IMR-90 (cell line): ENCODE data around the gene KCNQ1. TPM values are rescaled to one million over a fixed set of nuclear protein-coding genes. Genes with fewer than 3 reads are reported as not detected.

Experiments
- ATAC-seq: fragments of 200-7000 bp; cut with Tn5 transposase; 2 replicates; pipeline ENCODE4 v1.9.1; 2020; ENCODE audit warnings: low read depth, mild to moderate bottlenecking, moderate library complexity
- BruUV-seq: library from RNA; stranded (reverse); fragments of 400-500 nt; replicated peaks from 2 replicates; lab custom pipeline; 2021; lab: Mats Ljungman, UMichigan
- CTCF ChIA-PET: fragments of 300-600 bp; formaldehyde crosslinking; extraction: SDS; loops from one replicate; lab custom pipeline; 2021; ENCODE audit warnings: antibody characterized with exemption; lab: Yijun Ruan, JAX
- POLR2A ChIA-PET: fragments of 300-600 bp; sonication (Branson Sonifier 250); formaldehyde crosslinking; loops from one replicate; lab custom pipeline; 2022; ENCODE audit warnings: antibody characterized with exemption; ENCODE audit not compliant: unreplicated experiment; lab: Charles Lee
- DNase-seq: peaks from one replicate; pipeline ENCODE4 v3.0.0; 2013
- H2AFZ ChIP-seq: replicated peaks from 2 replicates; pipeline ENCODE3; 2013; ENCODE audit warnings: low read length, mild to moderate bottlenecking; ENCODE audit not compliant: poor library complexity
- H2AK5ac ChIP-seq: 2 replicates; pipeline ENCODE4 v1.6.1; 2013; ENCODE audit warnings: low read depth, low read length, inconsistent platforms
- H2AK9ac ChIP-seq: replicated peaks from 2 replicates; pipeline ENCODE3; 2013; ENCODE audit warnings: mild to moderate bottlenecking, low read depth, low read length, moderate library complexity; ENCODE audit not compliant: poor library complexity
- H2BK120ac ChIP-seq: 2 replicates; pipeline ENCODE4 v1.6.1; 2013; ENCODE audit warnings: low read depth, low read length, inconsistent platforms
- H2BK15ac ChIP-seq: 3 replicates; pipeline ENCODE4 v1.6.1; 2013; ENCODE audit warnings: low read depth, low read length, inconsistent platforms
- H2BK20ac ChIP-seq: 2 replicates; pipeline ENCODE4 v1.6.1; 2013; ENCODE audit warnings: low read depth, mild to moderate bottlenecking, inconsistent platforms, low read length, moderate library complexity
- H2BK5ac ChIP-seq: 2 replicates; pipeline ENCODE4 v1.6.1; 2013; ENCODE audit warnings: mild to moderate bottlenecking, low read depth, low read length, inconsistent platforms; ENCODE audit not compliant: poor library complexity, severe bottlenecking
- H3K14ac ChIP-seq: replicated peaks from 2 replicates; pipeline ENCODE4 v1.6.1; 2013; ENCODE audit warnings: low read depth, low read length, inconsistent platforms
- H3K18ac ChIP-seq: 2 replicates; pipeline ENCODE4 v1.6.1; 2013; ENCODE audit warnings: low read depth, low read length, control low read depth
- H3K23ac ChIP-seq: 2 replicates; pipeline ENCODE4 v1.6.1; 2013; ENCODE audit warnings: low read depth, low read length, inconsistent platforms
- H3K27ac ChIP-seq: 2 replicates; pipeline ENCODE4 v1.5.1; 2013; ENCODE audit warnings: mild to moderate bottlenecking, control low read depth, low read length; ENCODE audit not compliant: insufficient read depth
- H3K27me3 ChIP-seq: 2 replicates; pipeline ENCODE4 v1.6.1; 2013; ENCODE audit warnings: low read length; ENCODE audit not compliant: control insufficient read depth, insufficient read depth
- H3K36me3 ChIP-seq: 2 replicates; pipeline ENCODE4 v1.6.1; 2013; ENCODE audit warnings: low read length, mixed read lengths; ENCODE audit not compliant: control insufficient read depth, insufficient read depth
- H3K4ac ChIP-seq: 2 replicates; pipeline ENCODE4 v1.6.1; 2013; ENCODE audit warnings: low read depth, low read length, inconsistent platforms
- H3K4me1 ChIP-seq: 2 replicates; pipeline ENCODE4 v1.6.1; 2013; ENCODE audit warnings: low read length, mixed read lengths; ENCODE audit not compliant: control insufficient read depth, insufficient read depth
- H3K4me2 ChIP-seq: 2 replicates; pipeline ENCODE4 v1.6.1; 2013; ENCODE audit warnings: low read depth, mild to moderate bottlenecking, control low read depth, low read length, moderate library complexity
- H3K4me3 ChIP-seq: 2 replicates; pipeline ENCODE4 v1.5.1; 2013; ENCODE audit warnings: low read depth, mild to moderate bottlenecking, control low read depth, low read length, moderate library complexity; ENCODE audit not compliant: insufficient read depth
- H3K56ac ChIP-seq: 2 replicates; pipeline ENCODE4 v1.6.1; 2013; ENCODE audit warnings: low read length, inconsistent platforms; ENCODE audit not compliant: insufficient read depth; ENCODE audit errors: extremely low read depth
- H3K79me1 ChIP-seq, 2 experiments: 2 replicates each; pipeline ENCODE4 v1.6.1; 2013; ENCODE audit warnings: low read length in 2 of 2, inconsistent platforms in 1 of 2, low read depth in 1 of 2
- H3K9ac ChIP-seq: 2 replicates; pipeline ENCODE4 v1.6.1; 2013; ENCODE audit warnings: low read depth, low read length, control low read depth
- H3K9me1 ChIP-seq: 2 replicates; pipeline ENCODE4 v1.6.1; 2013; ENCODE audit warnings: low read length, inconsistent platforms; ENCODE audit not compliant: insufficient read depth
- H3K9me3 ChIP-seq: 2 replicates; pipeline ENCODE4 v1.6.1; 2013; ENCODE audit warnings: low read length; ENCODE audit not compliant: control insufficient read depth, insufficient read depth
- H4K20me1 ChIP-seq: 2 replicates; pipeline ENCODE4 v1.6.1; 2013; ENCODE audit warnings: low read length, inconsistent platforms; ENCODE audit not compliant: insufficient read depth
- H4K5ac ChIP-seq: 2 replicates; pipeline ENCODE4 v1.6.1; 2013; ENCODE audit warnings: mild to moderate bottlenecking, low read depth, low read length, control low read depth
- H4K8ac ChIP-seq, 2 experiments: 2 replicates each; pipeline ENCODE4 v1.6.1; 2013; ENCODE audit warnings: low read depth in 2 of 2, low read length in 2 of 2, control low read depth in 1 of 2, inconsistent platforms in 1 of 2
- H4K91ac ChIP-seq: 2 replicates; pipeline ENCODE4 v1.6.1; 2013; ENCODE audit warnings: low read depth, low read length, inconsistent platforms; ENCODE audit not compliant: insufficient read depth
- BHLHE40 ChIP-seq: fragments of 150-350 bp; IDR thresholded peaks from 2 replicates; pipeline ENCODE4 v1.6.1; 2016; ENCODE audit warnings: mild to moderate bottlenecking, low read depth, low read length
- CEBPB ChIP-seq: IDR thresholded peaks from 2 replicates; pipeline ENCODE4 v1.6.1; 2012; ENCODE audit warnings: low read depth, low read length, improper control_type of control experiment
- CHD1 ChIP-seq: IDR thresholded peaks from 2 replicates; pipeline ENCODE4 v1.6.1; 2012; ENCODE audit warnings: low read depth, low read length, improper control_type of control experiment
- CTCF ChIP-seq: conservative IDR thresholded peaks from 2 replicates; pipeline ENCODE4 v1.5.1; 2012; ENCODE audit warnings: mild to moderate bottlenecking, low read depth, low read length, improper control_type of control experiment
- ELK1 ChIP-seq: fragments of 150-350 bp; IDR thresholded peaks from 2 replicates; pipeline ENCODE4 v1.6.1; 2016; ENCODE audit warnings: low read depth, mild to moderate bottlenecking, low read length, moderate library complexity, borderline replicate concordance
- FOS ChIP-seq: fragments of 150-350 bp; IDR thresholded peaks from 2 replicates; pipeline ENCODE4 v1.6.1; 2016; ENCODE audit warnings: low read depth, low read length
- MAFK ChIP-seq: IDR thresholded peaks from 2 replicates; pipeline ENCODE4 v1.6.1; 2012; ENCODE audit warnings: low read depth, low read length, improper control_type of control experiment
- MAZ ChIP-seq: IDR thresholded peaks from 2 replicates; pipeline ENCODE4 v1.6.1; 2012; ENCODE audit warnings: low read depth, mild to moderate bottlenecking, low read length, improper control_type of control experiment, moderate library complexity, borderline replicate concordance
- MXI1 ChIP-seq: IDR thresholded peaks from 2 replicates; pipeline ENCODE4 v1.6.1; 2012; ENCODE audit warnings: low read depth, mild to moderate bottlenecking, low read length, moderate library complexity, borderline replicate concordance
- NFE2L2 ChIP-seq: fragments of 150-350 bp; IDR thresholded peaks from 2 replicates; pipeline ENCODE4 v1.6.1; 2016; ENCODE audit warnings: low read depth, mild to moderate bottlenecking, low read length
- POLR2A ChIP-seq: IDR thresholded peaks from 2 replicates; pipeline ENCODE4 v1.6.1; 2012; ENCODE audit warnings: mild to moderate bottlenecking, low read depth, low read length
- RAD21 ChIP-seq: IDR thresholded peaks from 2 replicates; pipeline ENCODE4 v1.6.1; 2012; ENCODE audit warnings: low read length, improper control_type of control experiment
- RCOR1 ChIP-seq: IDR thresholded peaks from 2 replicates; pipeline ENCODE4 v1.6.1; 2012; ENCODE audit warnings: mild to moderate bottlenecking, low read length, improper control_type of control experiment; ENCODE audit not compliant: insufficient replicate concordance
- RFX5 ChIP-seq: IDR thresholded peaks from 2 replicates; pipeline ENCODE4 v1.8.0; 2012; ENCODE audit warnings: low read depth, mild to moderate bottlenecking, low read length, moderate library complexity
- SMC3 ChIP-seq: fragments of 150-350 bp; IDR thresholded peaks from 2 replicates; pipeline ENCODE4 v1.6.1; 2016; ENCODE audit warnings: low read depth, mild to moderate bottlenecking, antibody characterized with exemption, low read length, moderate library complexity
- USF2 ChIP-seq: fragments of 150-350 bp; IDR thresholded peaks from 2 replicates; pipeline ENCODE4 v1.6.1; 2017; ENCODE audit warnings: mild to moderate bottlenecking, antibody characterized with exemption, low read length, low read depth
- WGBS, 2 experiments: methylation state at CpG; one replicate each; pipeline versions ENCODE4 v1.1.5 to v1.1.7; 2013; ENCODE audit warnings: missing lambda C conversion rate in 2 of 2; ENCODE audit not compliant: insufficient read length in 1 of 2; ENCODE audit errors: extremely low coverage in 2 of 2; 5-methylcytosine and 5-hydroxymethylcytosine counted together
- dilution Hi-C: fragments of 300-500 bp; cut with HindIII; formaldehyde crosslinking; loops from one replicate; pipeline ENCODE4 v1.14.3; 2018; ENCODE audit warnings: low sequenced_read_pairs; ENCODE audit not compliant: unreplicated experiment
- in situ Hi-C: fragments of 300-500 bp; cut with MboI; formaldehyde crosslinking; loops from 3 replicates; pipeline ENCODE4 v1.14.3; 2019; ENCODE audit warnings: low sequenced_read_pairs, inconsistent platforms, mixed read lengths
- intact Hi-C: fragments of 100-400 bp; cut with micrococcal nuclease; formaldehyde crosslinking; loops from 2 replicates; pipeline ENCODE4 v1.10.0; 2022
- polyA plus RNA-seq, 3 experiments: library from polyadenylated mRNA; depleted of rRNA; stranded (reverse); fragments of >200 nt; gene quantifications; 2 replicates each; pipeline ENCODE4 v1.2.3, GENCODE V29; 2012; ENCODE audit warnings: low replicate concordance in 1 of 3
- total RNA-seq: library from RNA; depleted of rRNA; stranded (reverse); fragments of >200 nt; gene quantifications from 2 replicates; pipeline ENCODE4 v1.2.3, GENCODE V29; 2012

Gene KCNQ1
- total and polyA plus RNA-seq, 2 of the 4 experiments (the other 2 are of a cell fraction), result 0.07 TPM; not detected in 1

- dilution Hi-C loops, result no loop called here
- Histone ChIP-seq H2BK5ac (no peak overlapping the region), H3K27me3 (peaks cover 2% of the 10 kb centered on the region; the same call in 1 of the 2 replicates), H3K9me1 (peaks cover 24% of the 10 kb centered on the region), H3K36me3 (peaks cover 5% of the 10 kb centered on the region; the same call in 1 of the 2 replicates), H3K4me3 (no peak overlapping the region), H2AFZ (no peak overlapping the region), H2AK9ac (no peak overlapping the region), H4K5ac (no peak overlapping the region), H2BK20ac (no peak overlapping the region), H3K9me3 (no peaks in the 10 kb centered on the region), H3K4ac (no peak overlapping the region), H3K4me1 (no peaks in the 10 kb centered on the region), H3K18ac (no peak overlapping the region), H4K20me1 (peaks cover 86% of the 10 kb centered on the region), H4K8ac (no peak overlapping the region), H3K9ac (no peak overlapping the region), H2BK120ac (no peak overlapping the region), H2BK15ac (no peak overlapping the region), H4K91ac (no peak overlapping the region), H2AK5ac (no peak overlapping the region), H3K14ac (no peak overlapping the region), H3K79me1 (peaks cover 6 to 76% of the 10 kb centered on the region in 2 experiments), H3K56ac (no peak overlapping the region), H3K4me2 (no peak overlapping the region), H3K23ac (0 out of 2 replicates have a peak overlapping the region, but pooled peaks have one; percentile 49), H3K27ac (no peak overlapping the region)
- ChIA-PET CTCF (no interaction called here), POLR2A (no interaction called here)
- TF ChIP-seq BHLHE40 (no peak), CHD1 (no peak), MAZ (no peak), NFE2L2 (no peak), RCOR1 (no peak), RAD21 (no peak), MXI1 (no peak), USF2 (no peak), MAFK (no peak), RFX5 (no peak), ELK1 (no peak), CTCF (no peak), FOS (no peak), POLR2A (no peak), SMC3 (no peak), CEBPB (no peak)
- no peak for DNase-seq
- in situ Hi-C loops, result no loop called here
- BruUV-seq, result no TSS peak
- no CpG with 5 or more reads among the region's 1 CpG for WGBS, 2 experiments
- intact Hi-C loops, result no loop called here
- no peak for ATAC-seq
Measured at GRCh38 chr11:2684581-2684980, 239.8 kb downstream of the KCNQ1 start.
